Fibroblast of peridontal ligament (primary cell): Measurements from ENCODE around the gene FBXO40.

Experiments
- DNase-seq: peaks from one replicate; pipeline ENCODE4 v3.0.0-alpha.2; 2010; ENCODE audit errors: extremely low read depth

Gene FBXO40

GRCh38 chr3:121619691-121620090 lies 26.5 kb downstream of the FBXO40 start:
- DNase-seq: peak; percentile 20

GRCh38 chr3:121621491-121621890 lies 28.3 kb downstream of the FBXO40 start:
- DNase-seq: no peak

GRCh38 chr3:121624147-121624899 lies 31.1 kb downstream of the FBXO40 start:
- DNase-seq: no peak

- no peak for DNase-seq
Observed at GRCh38 chr3:121626495-121626894, 33.3 kb downstream of the FBXO40 start.

GRCh38 chr3:121627211-121627610 lies 34.0 kb downstream of the FBXO40 start:
- DNase-seq: no peak

GRCh38 chr3:121627622-121628021 lies 34.4 kb downstream of the FBXO40 start:
- DNase-seq: no peak

GRCh38 chr3:121629601-121630000 lies 36.4 kb downstream of the FBXO40 start:
- DNase-seq: no peak

- no peak for DNase-seq
Observed at GRCh38 chr3:121630355-121630754, 37.2 kb downstream of the FBXO40 start.

GRCh38 chr3:121637922-121638321 lies 44.7 kb downstream of the FBXO40 start:
- no peak for DNase-seq

- DNase-seq: no peak
Observed at GRCh38 chr3:121641127-121641526, 47.9 kb downstream of the FBXO40 start.

- no peak for DNase-seq
Observed at GRCh38 chr3:121642601-121643314, 49.6 kb downstream of the FBXO40 start.

- no peak for DNase-seq
Observed at GRCh38 chr3:121645054-121645453, 51.9 kb downstream of the FBXO40 start.

- no peak for DNase-seq
Observed at GRCh38 chr3:121648219-121648958, 55.2 kb downstream of the FBXO40 start.

- DNase-seq: no peak
Observed at GRCh38 chr3:121649645-121650044, 56.5 kb downstream of the FBXO40 start.

GRCh38 chr3:121651684-121652083 lies 58.5 kb downstream of the FBXO40 start:
- peak; percentile 18 for DNase-seq

- DNase-seq: no peak
Observed at GRCh38 chr3:121654493-121655385, 61.6 kb downstream of the FBXO40 start.

- DNase-seq: no peak
Observed at GRCh38 chr3:121658716-121659435, 65.7 kb downstream of the FBXO40 start.

- DNase-seq: no peak
Observed at GRCh38 chr3:121659586-121659985, 66.4 kb downstream of the FBXO40 start.

GRCh38 chr3:121660356-121661171 lies 67.4 kb downstream of the FBXO40 start, which contains the start of gene HCLS1:
TSS of gene HCLS1 (minus strand) at chr3:121660903. CDS start at chr3:121658347, 2,556 bp downstream.
- DNase-seq: peak; percentile 13

GRCh38 chr3:121661376-121661775 lies 68.2 kb downstream of the FBXO40 start:
- DNase-seq: no peak
